GM18867 (cell line): ENCODE results near the gene CYSLTR2.

Experiments used
- ATAC-seq: cut with Tn5 transposase; IDR thresholded peaks from one replicate; pipeline ENCODE4 v1.9.1; 2021; ENCODE audit warnings: mild to moderate bottlenecking, moderate library complexity; ENCODE audit not compliant: unreplicated experiment

The CYSLTR2 gene

GRCh38 chr13:48653472-48653939, at the start of gene CYSLTR2:
Gene CYSLTR2, plus strand, starts transcription at chr13:48653929. Its CDS starts 52,889 bp downstream, at chr13:48706818.
- ATAC-seq = peak; percentile 80

- no peak for ATAC-seq
Observed at GRCh38 chr13:48615049-48615448, 38.7 kb upstream of the CYSLTR2 start.

GRCh38 chr13:48618937-48619336, 34.8 kb upstream of the CYSLTR2 start:
- ATAC-seq = no peak

GRCh38 chr13:48621056-48621455, 32.7 kb upstream of the CYSLTR2 start:
- ATAC-seq = no peak

GRCh38 chr13:48624016-48624415, 29.7 kb upstream of the CYSLTR2 start:
- no peak for ATAC-seq

GRCh38 chr13:48624858-48625257, 28.9 kb upstream of the CYSLTR2 start:
- ATAC-seq = no peak

- no peak for ATAC-seq
Observed at GRCh38 chr13:48625413-48626076, 28.2 kb upstream of the CYSLTR2 start.

GRCh38 chr13:48626077-48626449, 27.7 kb upstream of the CYSLTR2 start:
- no peak for ATAC-seq

- ATAC-seq = no peak
Observed at GRCh38 chr13:48626726-48627451, 26.8 kb upstream of the CYSLTR2 start.

- ATAC-seq = no peak
Observed at GRCh38 chr13:48629277-48629676, 24.5 kb upstream of the CYSLTR2 start.

GRCh38 chr13:48630291-48630690, 23.4 kb upstream of the CYSLTR2 start:
- ATAC-seq = no peak

GRCh38 chr13:48630773-48631172, 23.0 kb upstream of the CYSLTR2 start:
- no peak for ATAC-seq

- no peak for ATAC-seq
Observed at GRCh38 chr13:48631441-48631840, 22.3 kb upstream of the CYSLTR2 start.

GRCh38 chr13:48633700-48634099, 20.0 kb upstream of the CYSLTR2 start:
- no peak for ATAC-seq

- no peak for ATAC-seq
Observed at GRCh38 chr13:48634636-48635035, 19.1 kb upstream of the CYSLTR2 start.

GRCh38 chr13:48635478-48635877, 18.3 kb upstream of the CYSLTR2 start:
- no peak for ATAC-seq

GRCh38 chr13:48636550-48636949, 17.2 kb upstream of the CYSLTR2 start:
- ATAC-seq = no peak

- ATAC-seq = no peak
Observed at GRCh38 chr13:48637601-48638000, 16.1 kb upstream of the CYSLTR2 start.

- no peak for ATAC-seq
Observed at GRCh38 chr13:48640767-48641166, 13.0 kb upstream of the CYSLTR2 start.

GRCh38 chr13:48641404-48641803, 12.3 kb upstream of the CYSLTR2 start:
- no peak for ATAC-seq

- no peak for ATAC-seq
Observed at GRCh38 chr13:48642061-48642460, 11.7 kb upstream of the CYSLTR2 start.

GRCh38 chr13:48643159-48643558, 10.6 kb upstream of the CYSLTR2 start:
- no peak for ATAC-seq
